C4-2B (cell line): ENCODE measurements around the gene SLC52A1.

Experiments used
- ZFX ChIP-seq: fragments of 450-650 bp; IDR thresholded peaks from 2 replicates; pipeline ENCODE4 v1.6.1; 2017
- TF ChIP-seq, protein P1 (sequence below): fragments of 450-650 bp; conservative IDR thresholded peaks from 2 replicates; pipeline ENCODE4 v1.5.1; 2017; ENCODE audit warnings: mild to moderate bottlenecking

GRCh38 chr17:5023588-5024147 lies 11.6 kb downstream of the SLC52A1 start:
- TF ChIP-seq, protein P1, sequence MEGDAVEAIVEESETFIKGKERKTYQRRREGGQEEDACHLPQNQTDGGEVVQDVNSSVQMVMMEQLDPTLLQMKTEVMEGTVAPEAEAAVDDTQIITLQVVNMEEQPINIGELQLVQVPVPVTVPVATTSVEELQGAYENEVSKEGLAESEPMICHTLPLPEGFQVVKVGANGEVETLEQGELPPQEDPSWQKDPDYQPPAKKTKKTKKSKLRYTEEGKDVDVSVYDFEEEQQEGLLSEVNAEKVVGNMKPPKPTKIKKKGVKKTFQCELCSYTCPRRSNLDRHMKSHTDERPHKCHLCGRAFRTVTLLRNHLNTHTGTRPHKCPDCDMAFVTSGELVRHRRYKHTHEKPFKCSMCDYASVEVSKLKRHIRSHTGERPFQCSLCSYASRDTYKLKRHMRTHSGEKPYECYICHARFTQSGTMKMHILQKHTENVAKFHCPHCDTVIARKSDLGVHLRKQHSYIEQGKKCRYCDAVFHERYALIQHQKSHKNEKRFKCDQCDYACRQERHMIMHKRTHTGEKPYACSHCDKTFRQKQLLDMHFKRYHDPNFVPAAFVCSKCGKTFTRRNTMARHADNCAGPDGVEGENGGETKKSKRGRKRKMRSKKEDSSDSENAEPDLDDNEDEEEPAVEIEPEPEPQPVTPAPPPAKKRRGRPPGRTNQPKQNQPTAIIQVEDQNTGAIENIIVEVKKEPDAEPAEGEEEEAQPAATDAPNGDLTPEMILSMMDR: no peak
- TF ChIP-seq ZFX: no peak
